Testis (tissue), 3 donors: ENCODE measurements around the gene COL15A1. TPM values are rescaled to one million over a fixed set of nuclear protein-coding genes. Genes with fewer than 3 reads are reported as not detected.

ENCODE experiments used
- DNase-seq: peaks from one replicate; pipeline ENCODE4 v3.0.0-alpha.2; 2019
- H3K27ac ChIP-seq, 2 donors: fragments of 200-600 bp; sonication (generic); one replicate each; pipeline ENCODE4 v1.5.1; 2019
- H3K27me3 ChIP-seq: fragments of 200-600 bp; sonication (generic); one replicate; pipeline ENCODE4 v1.5.1; 2019
- H3K36me3 ChIP-seq: fragments of 200-600 bp; sonication (generic); one replicate; pipeline ENCODE4 v1.5.1; 2017; ENCODE audit warnings: low read depth; ENCODE audit errors: missing control alignments
- H3K4me1 ChIP-seq: fragments of 200-600 bp; sonication (generic); one replicate; pipeline ENCODE4 v1.5.1; 2019
- H3K4me3 ChIP-seq, 2 donors: fragments of 200-600 bp; sonication (generic); one replicate each; pipeline ENCODE4 v1.5.1; 2017 to 2019
- H3K9me3 ChIP-seq: fragments of 200-600 bp; sonication (generic); one replicate; pipeline ENCODE4 v1.5.1; 2017
- CTCF ChIP-seq, 3 experiments: fragments of 450-650 bp in 2 of 3; fragments of 200-600 bp in 1 of 3; sonication (generic) in 1 of 3; IDR thresholded peaks; one replicate each; pipeline ENCODE4 v1.5.1; 2016 to 2019; ENCODE audit warnings: antibody characterized with exemption in 3 of 3, mild to moderate bottlenecking in 2 of 3, moderate library complexity in 1 of 3
- POLR2A ChIP-seq: fragments of 450-650 bp; IDR thresholded peaks from one replicate; pipeline ENCODE4 v1.6.1; 2017; ENCODE audit warnings: antibody characterized with exemption, mild to moderate bottlenecking, moderate library complexity
- WGBS, 2 donors: methylation state at CpG; one replicate each; pipeline ENCODE4 v1.1.5; 2018; 5-methylcytosine and 5-hydroxymethylcytosine counted together
- intact Hi-C: fragments of 100-400 bp; cut with DNase I; formaldehyde crosslinking; loops from one replicate; pipeline ENCODE4 v1.15.1; 2023; ENCODE audit warnings: low total_unique reads
- polyA plus RNA-seq: library from polyadenylated mRNA; stranded (reverse); fragments of 350-450 nt; fragmentation: Illumina TruSeq; extraction: RNeasy Lipid Tissue Mini Kit (QIAGEN cat#74804); gene quantifications from one replicate; pipeline ENCODE4 v1.2.3, GENCODE V29; 2014; ENCODE audit warnings: low read depth, low replicate concordance; ENCODE audit not compliant: insufficient read depth
- total RNA-seq, 2 donors: library from RNA; depleted of rRNA; stranded (reverse); fragments of >200 nt; gene quantifications; one replicate each; pipeline ENCODE4 v1.2.3, GENCODE V29; 2016

Gene COL15A1
- total and polyA plus RNA-seq, 3 donors from 2014 or later: 37.2 to 55.5 (median 49.4) TPM

DNA sequence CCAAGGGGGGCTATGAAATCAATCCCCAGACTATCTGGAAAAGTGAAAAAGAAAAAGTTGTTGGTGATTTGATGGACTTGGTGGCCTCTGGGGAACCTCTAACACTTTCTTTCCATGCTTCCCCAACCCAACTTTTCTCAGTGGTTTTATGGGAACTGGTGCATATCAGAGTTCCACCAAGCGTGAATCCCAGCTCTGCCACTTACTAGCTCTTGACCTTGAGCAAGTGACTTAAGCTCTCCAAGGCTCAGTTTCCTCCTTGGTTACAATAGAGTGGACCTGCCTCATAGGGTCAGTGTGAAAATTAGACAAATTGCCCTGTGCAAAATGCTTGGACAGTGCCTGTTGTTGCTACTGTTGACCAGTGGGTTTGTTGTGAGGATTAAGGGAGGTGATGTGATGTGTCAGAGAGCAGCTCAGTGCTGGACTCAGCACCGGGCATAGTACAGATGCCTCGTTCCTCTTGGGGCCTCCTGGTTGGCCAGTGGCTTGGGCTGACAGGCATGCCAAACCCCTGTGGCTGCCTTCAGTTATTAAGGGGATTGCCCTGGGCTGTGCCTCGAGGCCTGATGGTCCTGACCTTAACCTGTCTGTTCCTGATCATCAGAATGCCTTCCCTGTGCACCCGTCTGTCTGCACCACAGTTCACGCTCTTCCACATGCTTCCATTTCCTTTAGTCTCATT, 49.3 kb downstream of the COL15A1 start:
- peak; percentile 2 for DNase-seq
- 72 to 85% methylated on average over 4 to 6 of the region's 6 CpGs for WGBS, 2 donors
- Histone ChIP-seq H3K9me3 (no peaks in the 10 kb centered on the region), H3K4me1 (peaks cover 11% of the 10 kb centered on the region), H3K4me3 (no peak overlapping the region), H3K27ac (no peak overlapping the region), H3K27me3 (no peaks in the 10 kb centered on the region), H3K36me3 (no peaks in the 10 kb centered on the region)
- TF ChIP-seq CTCF (IDR thresholded peaks at IDR 0.05): no peak
- no peak for TF ChIP-seq POLR2A
- intact Hi-C loops: no loop called here

- Histone ChIP-seq H3K4me1 (peaks cover 11% of the 10 kb centered on the region), H3K4me3 (no peak overlapping the region), H3K9me3 (no peaks in the 10 kb centered on the region), H3K27me3 (no peaks in the 10 kb centered on the region), H3K36me3 (no peaks in the 10 kb centered on the region), H3K27ac (no peak overlapping the region)
- no peak for TF ChIP-seq CTCF (IDR thresholded peaks at IDR 0.05)
- no peak for TF ChIP-seq POLR2A
- 73 to 88% methylated on average over 6 of the region's 6 CpGs for WGBS, 2 donors
- intact Hi-C loops: no loop called here
- DNase-seq: peak; percentile 33
Measured at GRCh38 chr9:98993570-98993945, 49.9 kb downstream of the COL15A1 start.

DNA sequence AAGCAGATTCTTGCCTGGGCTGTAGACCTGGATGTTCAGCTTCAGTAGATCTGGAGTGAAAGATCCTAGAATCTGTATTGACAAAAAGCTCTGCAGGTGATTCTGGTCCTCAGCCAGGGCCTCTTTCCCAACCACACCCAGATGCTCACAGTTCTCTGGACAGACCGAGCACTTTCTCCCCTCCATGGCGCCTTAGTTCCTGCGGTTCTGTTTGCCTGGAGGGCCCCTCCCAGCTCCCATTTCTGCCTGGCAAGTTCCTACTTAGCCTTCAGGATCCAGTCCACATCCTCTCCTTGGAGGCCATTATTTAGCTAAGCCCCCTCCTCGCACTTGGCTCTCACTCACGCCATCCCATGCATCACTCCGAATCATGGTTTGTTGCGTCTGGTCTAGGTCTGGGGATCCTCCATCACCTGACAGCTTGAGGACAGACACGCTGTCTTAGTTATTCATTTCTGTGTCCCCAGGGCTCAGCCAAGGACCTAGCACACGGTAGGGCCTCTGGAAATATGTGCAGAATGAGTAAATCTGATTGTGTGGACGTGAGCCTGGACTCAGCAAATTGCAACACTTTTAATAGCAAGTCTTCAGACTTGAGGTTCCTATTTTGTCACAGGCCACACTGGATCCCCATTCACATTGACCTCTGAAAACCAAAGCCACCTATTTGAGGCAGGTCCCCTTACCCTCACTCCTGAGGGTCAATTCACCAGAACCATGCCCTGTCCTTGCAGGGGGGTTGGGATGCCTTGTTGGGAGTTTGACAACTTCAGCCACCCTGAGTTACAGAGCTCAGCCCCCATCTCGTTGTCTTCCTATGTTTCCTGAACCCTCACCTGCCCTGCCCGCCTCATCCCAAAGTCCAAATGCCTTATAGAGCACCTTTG, 50.7 kb downstream of the COL15A1 start:
- peak; percentile 9 for DNase-seq
- no peaks in the 10 kb centered on the region for H3K36me3 ChIP-seq
- H3K4me1 ChIP-seq: peaks cover 20% of the 10 kb centered on the region
- H3K27ac ChIP-seq: no peak overlapping the region
- H3K4me3 ChIP-seq: no peak overlapping the region
- WGBS, 2 donors: 83 to 85% methylated on average over 12 of the region's 12 CpGs
- H3K9me3 ChIP-seq: no peaks in the 10 kb centered on the region
- TF ChIP-seq CTCF (IDR thresholded peaks at IDR 0.05): no peak
- no peaks in the 10 kb centered on the region for H3K27me3 ChIP-seq
- intact Hi-C loops: no loop called here

DNA sequence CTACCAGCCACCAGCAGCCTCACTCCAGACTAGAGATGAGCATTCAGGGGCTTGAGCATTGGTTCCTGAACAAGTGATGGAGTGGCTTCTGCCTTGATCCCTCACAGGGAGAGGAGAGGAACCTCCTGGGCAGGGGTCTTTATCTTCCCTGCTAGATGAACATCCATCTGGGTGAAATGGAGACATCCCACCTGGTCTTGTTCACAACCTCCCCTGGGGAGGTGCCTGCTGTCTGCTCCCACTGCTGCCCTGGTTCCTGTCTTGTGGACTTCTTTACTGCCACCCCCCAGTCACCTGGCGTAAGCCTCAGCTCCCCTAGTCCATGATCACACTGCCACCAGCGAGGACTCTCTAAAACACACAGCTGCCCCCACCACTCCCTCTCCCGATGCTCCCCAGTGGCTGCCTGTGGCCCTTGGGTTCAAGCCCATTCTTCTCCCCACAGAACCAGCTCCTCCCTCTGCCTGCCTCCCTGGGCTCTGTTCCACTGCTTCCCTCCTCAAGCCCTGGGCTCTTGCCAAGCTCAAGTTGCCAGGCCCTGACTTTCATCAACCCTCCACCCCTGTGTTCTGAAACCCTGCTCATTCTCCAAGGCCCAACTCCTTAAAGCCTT, 51.5 kb downstream of the COL15A1 start:
- H3K4me3 ChIP-seq: no peak overlapping the region
- TF ChIP-seq POLR2A (no peak), CTCF (IDR thresholded peaks at IDR 0.05) (no peak)
- no peaks in the 10 kb centered on the region for H3K9me3 ChIP-seq
- H3K27me3 ChIP-seq: no peaks in the 10 kb centered on the region
- WGBS, 2 donors: 73 to 78% methylated on average over 3 of the region's 3 CpGs
- no peaks in the 10 kb centered on the region for H3K36me3 ChIP-seq
- intact Hi-C loops: no loop called here
- H3K27ac ChIP-seq: no peak overlapping the region
- peaks cover 20% of the 10 kb centered on the region for H3K4me1 ChIP-seq
- peak; percentile 20 for DNase-seq
